K562 (cell line): ENCODE measurements around the gene FSTL3. TPM values are rescaled to one million over a fixed set of nuclear protein-coding genes. Genes with fewer than 3 reads are reported as not detected.

Source experiments
- ATAC-seq: fragments of 200-7000 bp; cut with Tn5 transposase; 3 replicates; pipeline ENCODE4 v1.9.1; 2020; ENCODE audit warnings: moderate library complexity
- BruUV-seq: library from RNA; stranded (reverse); fragments of 400-500 nt; replicated peaks from 2 replicates; lab custom pipeline; 2021; lab: Mats Ljungman, UMichigan
- CTCF ChIA-PET: fragments of 300-600 bp; formaldehyde crosslinking; extraction: SDS; loops from one replicate; lab custom pipeline; 2021; ENCODE audit warnings: low intra/inter-chr PET ratio; lab: Yijun Ruan, JAX
- POLR2A ChIA-PET: fragments of 300-600, 350-650 bp; sonication (Branson Sonifier 250); formaldehyde crosslinking; extraction: SDS; loops from one replicate; lab custom pipeline; 2021; ENCODE audit warnings: antibody characterized with exemption, inconsistent platforms; lab: Yijun Ruan, JAX
- DNase-seq, 4 experiments: peaks; one replicate each; pipeline versions ENCODE4 v3.0.0 to v3.0.0-alpha.2; 2011 to 2018; ENCODE audit warnings: low spot score in 3 of 4, mixed read lengths in 3 of 4; ENCODE audit errors: extremely low read depth in 1 of 4
- FAIRE-seq: peaks from 2 replicates; lab custom pipeline; 2011; peaks lifted over from hg19 to GRCh38; lab: Jason Lieb, UNC
- H2AFZ ChIP-seq: 2 replicates; pipeline ENCODE4 v1.6.0; 2011; ENCODE audit warnings: low read depth, low read length, control low read depth, inconsistent platforms
- H3K27ac ChIP-seq: fragments of 200-600 bp; 3 replicates; pipeline ENCODE4 v1.8.0; 2011; ENCODE audit warnings: low read depth, mild to moderate bottlenecking, control low read depth, inconsistent platforms, low read length, moderate library complexity, mixed read lengths; ENCODE audit errors: extremely low read depth
- H3K27me3 ChIP-seq, 2 experiments: fragments of 300-600 bp in 1 of 2; 2 replicates in 1 of 2; 3 replicates in 1 of 2; pipeline versions ENCODE4 v1.6.0 to v1.8.0; 2011; ENCODE audit warnings: inconsistent platforms in 2 of 2, low read length in 2 of 2, mild to moderate bottlenecking in 1 of 2, mixed read lengths in 1 of 2, moderate library complexity in 1 of 2; ENCODE audit not compliant: control insufficient read depth in 2 of 2, insufficient read depth in 2 of 2
- H3K36me3 ChIP-seq: fragments of 300-600 bp; 3 replicates; pipeline ENCODE4 v1.8.0; 2011; ENCODE audit warnings: mild to moderate bottlenecking, low read length, inconsistent platforms; ENCODE audit not compliant: control insufficient read depth, insufficient read depth
- H3K4me1 ChIP-seq, 2 experiments: fragments of 200-600 bp in 1 of 2; replicated peaks in 1 of 2; 2 replicates in 1 of 2; 3 replicates in 1 of 2; pipeline versions ENCODE4 v1.5.1 to v1.8.0; 2011; ENCODE audit warnings: inconsistent platforms in 2 of 2, low read length in 2 of 2, mild to moderate bottlenecking in 1 of 2, mixed read lengths in 1 of 2, moderate library complexity in 1 of 2; ENCODE audit not compliant: control insufficient read depth in 2 of 2, insufficient read depth in 2 of 2
- H3K4me2 ChIP-seq: 2 replicates; pipeline ENCODE4 v1.6.1; 2011; ENCODE audit warnings: low read length, control low read depth, inconsistent platforms, mixed read lengths; ENCODE audit not compliant: insufficient read depth
- H3K4me3 ChIP-seq: fragments of 200-600 bp; sonication (generic), shearing (Covaris generic); 2 replicates; pipeline ENCODE4 v1.5.1; 2016; ENCODE audit warnings: control low read depth, inconsistent platforms
- H3K79me2 ChIP-seq: fragments of 200-600 bp; 3 replicates; pipeline ENCODE4 v1.8.0; 2011; ENCODE audit warnings: low read length, inconsistent platforms; ENCODE audit not compliant: control insufficient read depth, insufficient read depth
- H3K9ac ChIP-seq, 2 experiments: 2 replicates each; pipeline versions ENCODE4 v1.6.0 to v1.6.1; 2011; ENCODE audit warnings: low read depth in 2 of 2, low read length in 2 of 2, control low read depth in 1 of 2, inconsistent platforms in 1 of 2, mild to moderate bottlenecking in 1 of 2, mixed read lengths in 1 of 2; ENCODE audit not compliant: insufficient read depth in 1 of 2
- H3K9me1 ChIP-seq: one replicate; pipeline ENCODE4 v1.6.0; 2011; ENCODE audit warnings: inconsistent platforms, mild to moderate bottlenecking, low read length, moderate library complexity; ENCODE audit not compliant: control insufficient read depth, insufficient read depth
- H3K9me3 ChIP-seq: replicated peaks from 2 replicates; pipeline ENCODE4 v1.5.1; 2011; ENCODE audit warnings: low read depth, low read length, inconsistent platforms; ENCODE audit not compliant: control insufficient read depth, insufficient read depth
- H4K20me1 ChIP-seq: replicated peaks from 2 replicates; pipeline ENCODE4 v1.6.1; 2011; ENCODE audit warnings: low read length, inconsistent platforms, mixed read lengths; ENCODE audit not compliant: control insufficient read depth, insufficient read depth
- ARID1B ChIP-seq: fragments of 450-650 bp; IDR thresholded peaks from 2 replicates; pipeline ENCODE4 v1.6.1; 2016; ENCODE audit warnings: antibody characterized with exemption, mild to moderate bottlenecking, inconsistent platforms
- EGR1 ChIP-seq: fragments of 450-650 bp; conservative IDR thresholded peaks from 2 replicates; pipeline ENCODE4 v1.6.1; 2017; ENCODE audit warnings: mild to moderate bottlenecking
- FOXK2 ChIP-seq, 2 experiments: fragments of 450-650 bp; IDR thresholded peaks in 1 of 2; conservative IDR thresholded peaks in 1 of 2; 2 replicates each; pipeline ENCODE4 v1.6.1; 2016; ENCODE audit warnings: low read depth in 2 of 2, mild to moderate bottlenecking in 1 of 2
- HNRNPL ChIP-seq: fragments of 200-400 bp; formaldehyde crosslinking; IDR thresholded peaks from 2 replicates; pipeline ENCODE4 v1.6.1; 2017; ENCODE audit warnings: low read depth, mild to moderate bottlenecking, low read length
- MCM2 ChIP-seq: fragments of 450-650 bp; IDR thresholded peaks from 2 replicates; pipeline ENCODE4 v1.6.1; 2017; ENCODE audit warnings: low read depth, mild to moderate bottlenecking
- MITF ChIP-seq: IDR thresholded peaks from 2 replicates; pipeline ENCODE4 v1.6.1; 2014; ENCODE audit warnings: antibody characterized with exemption
- MTA3 ChIP-seq: fragments of 450-650 bp; formaldehyde crosslinking; IDR thresholded peaks from 2 replicates; pipeline ENCODE4 v1.6.1; 2017; ENCODE audit warnings: mild to moderate bottlenecking, borderline replicate concordance
- NCOR1 ChIP-seq: fragments of 450-650 bp; IDR thresholded peaks from 2 replicates; pipeline ENCODE4 v1.6.1; 2016; ENCODE audit warnings: mild to moderate bottlenecking, moderate library complexity
- ZNF740 ChIP-seq, 3 experiments: fragments of 200-800 bp in 1 of 3; sonication (Bioruptor generic) in 1 of 3; sonication (generic) in 1 of 3; formaldehyde crosslinking in 1 of 3; IDR thresholded peaks; 2 replicates each; pipeline versions ENCODE4 v1.6.1 to v1.8.0; 2016 to 2022; ENCODE audit warnings: mild to moderate bottlenecking in 2 of 3, missing compliant biosample characterization in 2 of 3, missing genetic modification characterization in 2 of 3, missing genetic modification reagents in 1 of 3
- WGBS: fragments of 100-300 bp; shearing (Covaris generic); methylation state at CpG from one replicate; pipeline ENCODE4 v1.1.6; 2016; ENCODE audit warnings: low coverage, mixed read lengths; ENCODE audit not compliant: insufficient coverage; ENCODE audit errors: missing lambda C conversion rate; 5-methylcytosine and 5-hydroxymethylcytosine counted together
- in situ Hi-C: fragments of 300-500 bp; cut with MboI; formaldehyde crosslinking; loops from 4 replicates; pipeline ENCODE4 v1.15.0; 2018; ENCODE audit warnings: inconsistent platforms, mixed read lengths
- intact Hi-C: fragments of 100-400 bp; cut with micrococcal nuclease; formaldehyde crosslinking; loops from 2 replicates; pipeline ENCODE4 v1.14.2; 2022
- polyA plus RNA-seq, 8 experiments: library from polyadenylated mRNA; depleted of rRNA in 4 of 8; stranded (reverse) in 5 of 8; unstranded in 3 of 8; fragments of >200 nt; fragmentation: Nextera tagmentation in 2 of 8; fragmentation: Illumina TruSeq in 1 of 8; extraction: Ambion mirVana in 2 of 8; extraction: Trizol in 1 of 8; gene quantifications; 2 replicates each; pipeline versions ENCODE4 v1.2.1 to v1.2.3, GENCODE V29; 2011 to 2014; ENCODE audit warnings: inconsistent platforms in 1 of 8, missing spikeins in 1 of 8
- total RNA-seq, 7 experiments: library from RNA; depleted of rRNA in 6 of 7; stranded (reverse); fragments of >200 nt in 6 of 7; fragmentation: Illumina TruSeq in 2 of 7; extraction: Trizol in 2 of 7; gene quantifications; 2 replicates each; pipeline versions ENCODE4 v1.2.1 to v1.2.3, GENCODE V29; 2011 to 2021; ENCODE audit warnings: low replicate concordance in 1 of 7
- TF ChIP-seq, protein P1 (sequence below): IDR thresholded peaks from 2 replicates; pipeline ENCODE4 v1.6.1; 2012; ENCODE audit warnings: low read depth, low read length, improper control_type of control experiment, borderline replicate concordance
- TF ChIP-seq, protein P2 (sequence below): fragments of 450-650 bp; IDR thresholded peaks from 2 replicates; pipeline ENCODE4 v1.6.1; 2017; ENCODE audit warnings: mild to moderate bottlenecking, moderate library complexity

The FSTL3 gene
- total and polyA plus RNA-seq, 9 of the 15 experiments (the other 6 are each of a cell fraction or from before 2014, with no cell fraction given): 0.35 to 6.8 (median 4.2) TPM; not detected in 1

DNA sequence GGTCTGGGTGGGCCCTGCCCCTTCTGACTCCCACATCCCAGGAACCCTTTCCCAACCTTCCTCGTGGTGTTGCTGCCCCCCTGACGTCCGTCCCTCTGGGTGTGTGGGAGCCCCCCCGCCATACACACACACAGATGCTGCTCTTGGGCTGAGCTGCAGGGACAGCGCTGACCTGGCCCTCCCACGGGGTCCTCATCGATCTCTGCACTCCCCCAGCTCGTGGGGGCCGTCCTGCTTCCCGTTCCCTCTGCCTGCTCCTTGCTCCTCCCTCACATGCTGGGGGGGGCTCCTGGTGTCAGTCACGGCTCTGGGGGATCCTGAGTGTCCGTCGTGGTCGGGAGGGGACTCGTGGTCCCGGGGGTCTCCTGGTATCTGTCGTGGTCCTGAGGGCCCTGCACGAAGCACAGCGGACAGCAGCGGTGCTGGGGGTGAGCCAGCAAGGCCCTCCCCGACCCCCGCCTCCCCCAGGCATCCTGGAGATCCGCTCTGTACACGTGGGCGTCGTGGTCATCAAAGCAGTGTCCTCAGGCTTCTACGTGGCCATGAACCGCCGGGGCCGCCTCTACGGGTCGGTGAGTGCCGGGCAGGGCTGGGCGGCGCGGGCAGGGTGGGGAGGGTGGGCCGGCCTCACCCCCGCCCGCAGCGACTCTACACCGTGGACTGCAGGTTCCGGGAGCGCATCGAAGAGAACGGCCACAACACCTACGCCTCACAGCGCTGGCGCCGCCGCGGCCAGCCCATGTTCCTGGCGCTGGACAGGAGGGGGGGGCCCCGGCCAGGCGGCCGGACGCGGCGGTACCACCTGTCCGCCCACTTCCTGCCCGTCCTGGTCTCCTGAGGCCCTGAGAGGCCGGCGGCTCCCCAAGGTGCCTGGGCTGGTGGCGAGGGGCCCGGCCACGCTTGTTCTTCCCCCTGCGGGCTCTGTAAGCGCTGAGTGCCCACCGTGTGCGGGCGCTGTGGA is 33.1 kb upstream of the FSTL3 start:
- Histone ChIP-seq H4K20me1 (no peaks in the 10 kb centered on the region), H2AFZ (no peak overlapping the region), H3K4me1 (peaks cover 4 to 63% of the 10 kb centered on the region in 2 experiments; a peak in 4 of 5 replicates), H3K4me2 (no peak overlapping the region), H3K9ac (no peak overlapping the region; a peak in 1 of 4 replicates), H3K9me1 (no peaks in the 10 kb centered on the region), H3K36me3 (peaks cover 35% of the 10 kb centered on the region; the same call in 1 of the 3 replicates), H3K4me3 (no peak overlapping the region), H3K27ac (no peak overlapping the region), H3K9me3 (no peaks in the 10 kb centered on the region), H3K79me2 (no peaks in the 10 kb centered on the region), H3K27me3 (no peaks in the 10 kb centered on the region)
- no TSS peak for BruUV-seq
- intact Hi-C loops (no loop called here), in situ Hi-C loops (no loop called here)
- DNase-seq: peak in 2 of 4 experiments; percentile 41 to 42
- 65% methylated on average over 28 of the region's 70 CpGs for WGBS
- POLR2A ChIA-PET: interaction anchor here (1.0 kb wide), 1 partner anchor 20 kb away, joined by 3 read pairs; the partner anchor contains the start of gene RNF126
- CTCF ChIA-PET: no interaction called here
- FAIRE-seq: no peak
- ATAC-seq: no peak
- TF ChIP-seq HNRNPL (peak; percentile 32; the same call in 1 of the 2 replicates), FOXK2 (conservative IDR thresholded peaks at IDR 0.05 in 1 of 2, IDR thresholded peaks at IDR 0.05 in 1 of 2; ENCODE audit: low read depth in 2 of 2) (no peak), MCM2 (no peak), ZNF740 (CRISPR knock-in tag; IDR thresholded peaks at IDR 0.05) (peak; percentile 68; the same call in 1 of the 2 replicates), ZNF740 (tag; IDR thresholded peaks at IDR 0.05) (no peak), NCOR1 (no peak), ARID1B (no peak), EGR1 (peak; percentile 48), MTA3 (no peak), MITF (no peak)
- TF ChIP-seq, protein P1, sequence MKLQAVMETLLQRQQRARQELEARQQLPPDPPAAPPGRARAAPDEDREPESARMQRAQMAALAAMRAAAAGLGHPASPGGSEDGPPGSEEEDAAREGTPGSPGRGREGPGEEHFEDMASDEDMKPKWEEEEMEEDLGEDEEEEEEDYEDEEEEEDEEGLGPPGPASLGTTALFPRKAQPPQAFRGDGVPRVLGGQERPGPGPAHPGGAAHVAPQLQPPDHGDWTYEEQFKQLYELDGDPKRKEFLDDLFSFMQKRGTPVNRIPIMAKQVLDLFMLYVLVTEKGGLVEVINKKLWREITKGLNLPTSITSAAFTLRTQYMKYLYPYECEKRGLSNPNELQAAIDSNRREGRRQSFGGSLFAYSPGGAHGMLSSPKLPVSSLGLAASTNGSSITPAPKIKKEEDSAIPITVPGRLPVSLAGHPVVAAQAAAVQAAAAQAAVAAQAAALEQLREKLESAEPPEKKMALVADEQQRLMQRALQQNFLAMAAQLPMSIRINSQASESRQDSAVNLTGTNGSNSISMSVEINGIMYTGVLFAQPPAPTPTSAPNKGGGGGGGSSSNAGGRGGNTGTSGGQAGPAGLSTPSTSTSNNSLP: no peak
- TF ChIP-seq, protein P2, sequence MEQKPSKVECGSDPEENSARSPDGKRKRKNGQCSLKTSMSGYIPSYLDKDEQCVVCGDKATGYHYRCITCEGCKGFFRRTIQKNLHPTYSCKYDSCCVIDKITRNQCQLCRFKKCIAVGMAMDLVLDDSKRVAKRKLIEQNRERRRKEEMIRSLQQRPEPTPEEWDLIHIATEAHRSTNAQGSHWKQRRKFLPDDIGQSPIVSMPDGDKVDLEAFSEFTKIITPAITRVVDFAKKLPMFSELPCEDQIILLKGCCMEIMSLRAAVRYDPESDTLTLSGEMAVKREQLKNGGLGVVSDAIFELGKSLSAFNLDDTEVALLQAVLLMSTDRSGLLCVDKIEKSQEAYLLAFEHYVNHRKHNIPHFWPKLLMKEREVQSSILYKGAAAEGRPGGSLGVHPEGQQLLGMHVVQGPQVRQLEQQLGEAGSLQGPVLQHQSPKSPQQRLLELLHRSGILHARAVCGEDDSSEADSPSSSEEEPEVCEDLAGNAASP: no peak
